GM21360 (cell line): ENCODE data around the gene SYNM.

Experiments used
- ATAC-seq: cut with Tn5 transposase; IDR thresholded peaks from one replicate; pipeline ENCODE4 v1.9.1; 2021; ENCODE audit warnings: mild to moderate bottlenecking, moderate library complexity; ENCODE audit not compliant: unreplicated experiment

Gene SYNM

GRCh38 chr15:99085413-99086326 is 19.2 kb upstream of the SYNM start:
- no peak for ATAC-seq

DNA sequence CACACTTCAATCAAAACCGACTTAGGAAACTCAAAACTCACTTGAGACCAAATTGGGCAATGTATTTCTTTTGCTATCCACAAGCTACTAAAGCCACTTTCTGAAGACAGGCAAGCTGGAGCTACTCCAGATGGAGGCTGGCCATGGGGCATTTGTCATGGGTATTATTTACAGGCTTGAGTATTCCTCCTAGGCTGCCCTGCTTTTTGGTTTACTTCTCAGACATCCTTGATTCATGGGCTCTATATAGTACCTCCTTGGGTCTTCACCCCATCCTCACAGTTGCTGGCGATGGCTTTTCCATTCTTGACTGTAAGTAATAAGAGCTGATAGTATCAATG is 18.6 kb upstream of the SYNM start:
- no peak for ATAC-seq

DNA sequence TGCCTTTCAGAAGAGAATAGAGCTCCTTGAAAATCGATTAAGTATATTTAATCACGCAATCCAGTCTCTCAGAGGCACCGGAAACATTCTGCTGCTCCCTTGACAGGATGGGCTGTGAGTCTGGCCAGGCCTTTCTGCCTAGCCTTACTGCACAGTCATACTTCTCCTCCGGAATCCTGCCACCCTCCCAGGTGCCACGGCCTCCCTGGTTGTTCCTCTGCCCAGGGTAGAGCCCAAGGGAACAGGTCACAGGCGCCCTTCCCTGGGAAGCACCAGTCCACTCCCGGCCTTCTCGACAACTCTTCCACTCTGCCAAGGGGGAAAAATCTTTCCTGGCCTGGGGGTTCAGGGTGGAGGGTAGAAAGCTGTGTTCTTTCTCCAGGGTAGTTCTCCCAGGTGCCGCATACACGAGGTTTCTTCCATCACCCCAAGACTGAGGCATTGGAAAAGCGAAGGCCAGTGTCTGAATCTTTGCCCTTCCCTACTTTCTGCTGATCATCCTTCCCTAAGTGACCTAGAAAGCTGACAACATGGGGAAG is 17.4 kb upstream of the SYNM start:
- no peak for ATAC-seq

DNA sequence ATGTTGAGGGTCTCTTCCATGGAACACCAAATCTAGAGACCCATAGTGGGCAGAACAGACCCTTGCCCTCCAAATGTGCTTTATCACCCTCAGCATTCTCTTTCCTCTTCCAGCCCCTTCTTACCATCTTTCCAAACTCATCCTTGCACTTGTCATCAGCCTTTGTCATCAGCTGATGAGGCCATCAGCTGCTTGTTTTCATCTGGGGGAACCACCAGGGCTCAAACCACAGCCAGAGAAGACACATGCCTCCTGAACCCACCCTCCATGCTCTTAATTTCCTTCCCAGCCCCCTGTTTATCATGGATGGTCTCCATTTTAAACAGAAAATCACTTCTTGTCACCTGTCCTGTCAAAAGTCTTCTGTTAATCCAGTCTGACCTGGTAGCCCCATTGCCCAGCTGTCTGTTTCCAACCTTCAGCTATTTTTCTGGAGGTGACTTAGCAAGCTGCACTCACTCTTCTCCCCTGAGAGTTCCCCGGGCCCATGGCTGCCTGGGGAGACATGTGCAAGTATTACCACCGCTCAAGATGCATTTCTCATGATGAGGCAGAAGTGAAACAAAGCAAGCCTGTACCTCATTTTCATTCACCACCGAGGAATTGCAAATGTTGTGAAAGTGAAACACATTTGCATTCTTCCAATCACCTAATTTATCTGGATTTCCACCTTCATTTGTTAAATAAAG is 14.7 kb upstream of the SYNM start:
- peak; percentile 100 for ATAC-seq

- no peak for ATAC-seq
Measured at GRCh38 chr15:99090938-99091337, 13.9 kb upstream of the SYNM start.

DNA sequence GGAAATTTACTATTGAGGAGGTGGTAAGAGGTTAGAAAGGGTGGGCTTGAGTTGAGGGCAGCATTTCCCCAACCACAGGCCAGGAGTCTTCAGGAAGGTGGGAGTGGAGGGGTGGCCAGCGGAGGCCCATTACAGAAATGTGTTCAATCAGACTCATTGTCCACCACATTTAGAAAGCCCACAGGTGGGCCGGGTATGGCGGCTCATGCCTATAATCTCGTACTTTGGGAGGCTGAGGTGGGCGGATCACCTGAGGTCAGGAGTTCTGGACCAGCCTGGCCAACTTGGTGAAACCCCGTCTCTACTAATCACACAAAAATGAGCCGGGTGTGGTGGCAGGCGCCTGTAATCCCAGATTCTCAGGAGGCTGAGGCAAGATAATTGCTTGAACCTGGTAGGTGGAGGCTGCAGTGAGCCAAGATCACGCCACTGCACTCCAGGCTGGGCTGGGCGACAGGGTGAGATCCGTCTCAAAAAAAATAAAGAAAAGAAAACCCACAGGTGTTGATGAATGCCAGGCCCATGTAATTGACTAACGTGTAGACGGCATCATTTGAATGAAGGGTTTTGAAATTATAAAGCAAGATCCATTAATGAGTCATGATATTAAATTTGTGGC is 12.2 kb upstream of the SYNM start:
- ATAC-seq, result no peak

DNA sequence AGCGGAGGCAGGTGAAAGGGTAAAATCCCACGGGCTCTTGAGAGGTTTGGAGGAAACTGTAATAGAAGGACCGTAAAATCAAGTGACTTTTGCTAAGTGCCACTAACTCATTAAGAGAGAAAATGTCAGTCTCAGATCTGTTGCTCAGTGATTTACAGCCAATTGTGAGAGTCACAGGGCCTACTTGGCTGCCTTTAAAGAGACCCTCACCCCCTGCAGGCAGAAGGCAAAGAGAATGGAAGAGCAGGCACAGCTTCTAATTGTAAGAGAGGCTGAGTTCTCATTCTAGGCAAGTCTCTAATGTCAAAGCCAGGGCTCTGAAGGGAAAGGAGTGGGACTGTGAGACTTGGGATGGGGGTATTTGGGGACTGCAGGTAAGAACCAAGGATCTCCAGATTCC is 9.3 kb upstream of the SYNM start:
- no peak for ATAC-seq

GRCh38 chr15:99096173-99096893 is 8.5 kb upstream of the SYNM start:
- ATAC-seq, result no peak

DNA sequence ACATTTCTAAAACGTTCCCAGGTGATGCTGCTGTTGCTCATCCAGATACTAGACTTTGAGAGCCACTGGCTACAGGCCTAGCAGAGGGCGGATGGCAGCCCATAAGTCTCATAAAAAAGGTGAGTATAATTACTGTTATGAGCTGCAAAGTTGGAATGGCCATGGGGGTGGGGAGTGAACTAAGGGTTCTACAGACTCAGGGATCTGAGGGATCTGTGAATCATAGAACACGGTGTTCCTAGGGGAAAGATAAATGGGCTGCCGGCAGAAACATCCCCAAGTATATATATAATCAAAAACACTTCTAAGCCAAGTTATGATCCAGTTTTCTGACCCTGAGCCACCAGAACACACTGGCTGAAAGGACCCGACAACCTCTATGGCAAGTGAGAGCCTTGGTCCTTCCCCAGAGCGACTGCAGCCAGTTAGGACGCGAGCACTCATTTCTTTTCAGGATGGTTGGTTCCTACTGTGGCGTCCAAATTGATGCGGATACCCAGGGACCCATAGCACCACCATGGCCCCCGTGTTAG is 7.9 kb upstream of the SYNM start:
- no peak for ATAC-seq

GRCh38 chr15:99097441-99098410 is 7.2 kb upstream of the SYNM start:
- no peak for ATAC-seq

GRCh38 chr15:99098426-99098825 is 6.5 kb upstream of the SYNM start:
- ATAC-seq, result no peak

- ATAC-seq, result no peak
Measured at GRCh38 chr15:99098991-99099390, 5.9 kb upstream of the SYNM start.

DNA sequence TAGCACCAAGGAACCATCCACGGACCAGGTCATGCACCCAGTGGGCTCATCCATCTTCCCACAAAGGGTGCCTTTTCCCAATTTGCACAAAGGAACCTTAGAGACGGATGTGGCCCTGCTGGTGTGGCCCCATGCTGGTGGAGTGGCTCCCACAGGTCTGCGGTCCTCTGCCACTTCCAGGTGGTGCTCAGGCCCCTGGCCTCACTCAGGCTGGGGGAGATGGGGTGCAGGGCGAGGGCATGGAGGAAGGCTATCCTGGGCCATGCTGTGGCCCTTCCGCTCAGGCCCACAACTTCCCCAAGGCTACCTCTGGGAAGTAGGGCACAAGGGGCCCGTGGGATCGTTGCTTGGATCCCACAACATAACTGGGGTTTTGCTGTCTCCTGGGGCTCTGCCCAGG is 5.2 kb upstream of the SYNM start:
- ATAC-seq, result no peak

DNA sequence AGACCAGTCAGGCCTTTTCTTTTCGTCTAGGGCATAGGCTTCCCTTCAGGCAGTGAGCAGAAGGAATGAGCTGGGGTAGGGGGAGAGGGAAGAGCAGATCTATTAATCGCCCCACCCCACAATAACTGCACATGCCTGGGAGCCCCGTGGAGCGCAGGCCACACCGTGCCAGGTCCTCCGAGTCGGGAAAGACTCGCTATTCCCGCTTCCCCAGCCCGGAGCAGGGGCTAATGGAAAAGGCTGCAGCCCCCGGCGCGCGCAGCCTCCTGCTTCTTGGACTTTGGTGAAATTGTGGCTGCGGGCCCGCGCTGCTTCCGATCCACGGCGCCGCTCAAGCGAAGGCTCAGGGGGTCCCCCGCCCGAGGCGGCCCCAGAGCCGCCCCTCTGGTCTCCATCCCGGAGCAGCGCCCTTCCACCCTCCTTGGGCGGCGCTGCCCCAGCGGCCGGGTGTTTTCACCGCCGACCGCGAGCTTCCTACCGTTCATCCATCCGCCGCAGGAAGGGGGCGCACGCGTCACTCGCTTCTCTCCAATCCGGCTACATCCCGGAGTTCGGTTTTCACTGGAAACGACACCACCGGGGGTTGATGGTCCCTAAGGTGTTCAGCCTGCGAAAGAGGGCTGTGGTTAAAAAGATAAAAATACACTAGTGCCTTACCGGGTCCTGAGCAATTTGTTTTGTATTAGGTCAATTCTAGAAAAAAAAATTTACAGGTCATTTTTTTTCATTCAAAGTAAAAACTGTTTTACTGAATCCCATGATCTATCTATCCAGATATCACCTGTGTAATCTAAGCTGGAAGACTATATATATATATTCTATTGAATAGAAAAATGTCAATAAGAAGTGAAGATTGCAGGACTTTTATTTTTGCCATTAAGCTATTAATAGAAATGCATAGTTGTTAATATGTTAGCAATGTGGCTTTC is 4.4 kb upstream of the SYNM start:
- ATAC-seq, result no peak

- ATAC-seq, result no peak
Measured at GRCh38 chr15:99101501-99101900, 3.4 kb upstream of the SYNM start.

GRCh38 chr15:99102332-99103235 is 2.3 kb upstream of the SYNM start:
- no peak for ATAC-seq

GRCh38 chr15:99103279-99103678 is 1.6 kb upstream of the SYNM start:
- ATAC-seq, result no peak
